Smooth muscle cell (in vitro differentiated cells): ENCODE measurements around the gene NTRK3. TPM values are rescaled to one million over a fixed set of nuclear protein-coding genes. Genes with fewer than 3 reads are reported as not detected.

Experiments used
- DNase-seq: peaks from one replicate; lab custom pipeline; 2025; ENCODE audit not compliant: unreplicated experiment; lab: John Stamatoyannopoulos, UW
- H2AFZ ChIP-seq: fragments of 200-600 bp; sonication (generic); 2 replicates; pipeline ENCODE4 v1.6.0; 2016; ENCODE audit warnings: antibody characterized with exemption, low read depth, mild to moderate bottlenecking
- H3F3A ChIP-seq: fragments of 200-600 bp; sonication (generic); 2 replicates; pipeline ENCODE4 v1.6.0; 2017; ENCODE audit warnings: antibody characterized with exemption, low read depth
- H3K27ac ChIP-seq: fragments of 200-600 bp; sonication (generic); 2 replicates; pipeline ENCODE4 v1.5.1; 2016; ENCODE audit warnings: low read depth, mild to moderate bottlenecking
- H3K27me3 ChIP-seq: fragments of 200-600 bp; sonication (generic); 2 replicates; pipeline ENCODE4 v1.6.1; 2016; ENCODE audit warnings: low read depth, mild to moderate bottlenecking
- H3K36me3 ChIP-seq: fragments of 200-600 bp; sonication (generic); 2 replicates; pipeline ENCODE4 v1.5.1; 2016; ENCODE audit warnings: low read depth
- H3K4me1 ChIP-seq: fragments of 200-600 bp; sonication (generic); 2 replicates; pipeline ENCODE4 v1.5.1; 2016; ENCODE audit warnings: low read depth
- H3K4me2 ChIP-seq: fragments of 200-600 bp; sonication (generic); 2 replicates; pipeline ENCODE4 v1.6.0; 2016; ENCODE audit warnings: mild to moderate bottlenecking
- H3K4me3 ChIP-seq: fragments of 200-600 bp; sonication (generic); 2 replicates; pipeline ENCODE4 v1.5.1; 2016; ENCODE audit warnings: mild to moderate bottlenecking
- H3K79me2 ChIP-seq: fragments of 200-600 bp; sonication (generic); 2 replicates; pipeline ENCODE4 v1.6.0; 2016; ENCODE audit warnings: low read depth, mild to moderate bottlenecking
- H3K9ac ChIP-seq: fragments of 200-600 bp; sonication (generic); 2 replicates; pipeline ENCODE4 v1.6.0; 2016; ENCODE audit warnings: low read depth
- H3K9me3 ChIP-seq: fragments of 200-600 bp; sonication (generic); replicated peaks from 2 replicates; pipeline ENCODE4 v1.5.1; 2016; ENCODE audit warnings: low read depth
- H4K20me1 ChIP-seq: fragments of 200-600 bp; sonication (generic); 2 replicates; pipeline ENCODE4 v1.6.0; 2016; ENCODE audit warnings: low read depth
- CTCF ChIP-seq: fragments of 200-600 bp; sonication (generic); IDR thresholded peaks from 2 replicates; pipeline ENCODE4 v1.5.1; 2017; ENCODE audit warnings: borderline replicate concordance, mild to moderate bottlenecking, antibody characterized with exemption; ENCODE audit not compliant: insufficient read depth, poor library complexity, severe bottlenecking
- WGBS: methylation state at CpG from one replicate; pipeline ENCODE4 v1.1.7; 2016; ENCODE audit warnings: low lambda C conversion rate; 5-methylcytosine and 5-hydroxymethylcytosine counted together
- polyA plus RNA-seq: library from polyadenylated mRNA; unstranded; fragments of >200 nt; fragmentation: Nextera tagmentation; extraction: Ambion mirVana; gene quantifications from 2 replicates; pipeline ENCODE4 v1.2.1, GENCODE V29; 2016
- total RNA-seq: library from RNA; depleted of rRNA; stranded (reverse); fragments of >200 nt; gene quantifications from 2 replicates; pipeline ENCODE4 v1.2.3, GENCODE V29; 2014

NTRK3 gene
- total and polyA plus RNA-seq, 2 experiments from 2014 or later = 3.3 to 3.5 TPM

GRCh38 chr15:88207565-88207964 is 49.0 kb downstream of the NTRK3 start:
- WGBS = 86% methylated on average over 2 of the region's 2 CpGs
- Histone ChIP-seq H3K36me3 (no peaks in the 10 kb centered on the region), H3K4me3 (no peak overlapping the region), H3K27ac (no peak overlapping the region), H3K4me1 (no peaks in the 10 kb centered on the region), H3F3A (no peaks in the 10 kb centered on the region), H3K79me2 (no peaks in the 10 kb centered on the region), H3K27me3 (peaks cover 6% of the 10 kb centered on the region), H4K20me1 (no peaks in the 10 kb centered on the region), H3K9me3 (no peaks in the 10 kb centered on the region), H2AFZ (no peak overlapping the region), H3K9ac (no peak overlapping the region), H3K4me2 (no peak overlapping the region)
- TF ChIP-seq CTCF = no peak
- DNase-seq = no peak

- no peak for TF ChIP-seq CTCF
- no peaks in the 10 kb centered on the region for H3K27me3 ChIP-seq
- WGBS = 92% methylated on average over 4 of the region's 4 CpGs
- no peaks in the 10 kb centered on the region for H3K36me3 ChIP-seq
- H3K4me2 ChIP-seq = no peak overlapping the region
- no peak overlapping the region for H3K27ac ChIP-seq
- no peaks in the 10 kb centered on the region for H3F3A ChIP-seq
- no peak overlapping the region for H3K9ac ChIP-seq
- no peaks in the 10 kb centered on the region for H4K20me1 ChIP-seq
- no peak overlapping the region for H3K4me3 ChIP-seq
- no peaks in the 10 kb centered on the region for H3K9me3 ChIP-seq
- H2AFZ ChIP-seq = no peak overlapping the region
- DNase-seq = no peak
- no peaks in the 10 kb centered on the region for H3K79me2 ChIP-seq
- H3K4me1 ChIP-seq = no peaks in the 10 kb centered on the region
Measured at GRCh38 chr15:88204584-88204983, 52.0 kb downstream of the NTRK3 start.

DNA sequence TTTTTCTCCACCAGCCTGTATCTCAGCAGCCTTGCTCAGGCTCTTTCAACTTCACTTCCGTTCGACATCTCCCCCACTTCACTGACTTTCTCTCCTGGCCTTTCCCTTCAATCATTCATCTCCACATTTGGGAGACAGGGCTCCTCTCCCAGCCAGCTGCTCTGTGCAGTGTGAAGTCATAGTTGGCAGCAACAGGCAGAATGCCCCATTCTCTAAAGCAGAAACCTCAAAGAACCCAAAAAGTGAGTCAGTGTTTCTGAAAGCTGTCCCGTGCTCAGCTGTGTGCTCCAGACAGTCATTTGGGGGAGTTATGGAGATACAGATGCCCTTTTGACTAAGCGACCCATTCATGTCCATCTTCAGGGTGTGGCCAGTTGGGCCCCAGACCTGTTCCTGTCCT is 54.3 kb downstream of the NTRK3 start:
- no peaks in the 10 kb centered on the region for H3K36me3 ChIP-seq
- no peak for DNase-seq
- no peak overlapping the region for H3K9ac ChIP-seq
- no peaks in the 10 kb centered on the region for H3K79me2 ChIP-seq
- no peaks in the 10 kb centered on the region for H3K4me1 ChIP-seq
- H3K9me3 ChIP-seq = no peaks in the 10 kb centered on the region
- no peak overlapping the region for H3K27ac ChIP-seq
- no peaks in the 10 kb centered on the region for H4K20me1 ChIP-seq
- H3K4me3 ChIP-seq = no peak overlapping the region
- H3F3A ChIP-seq = no peaks in the 10 kb centered on the region
- no peak overlapping the region for H2AFZ ChIP-seq
- H3K4me2 ChIP-seq = no peak overlapping the region
- no peak for TF ChIP-seq CTCF
- 85% methylated on average over 4 of the region's 4 CpGs for WGBS
- H3K27me3 ChIP-seq = peaks cover 6% of the 10 kb centered on the region

- Histone ChIP-seq H3K9ac (no peak overlapping the region), H3K27ac (no peak overlapping the region), H3F3A (no peaks in the 10 kb centered on the region), H4K20me1 (no peaks in the 10 kb centered on the region), H3K79me2 (no peaks in the 10 kb centered on the region), H3K4me2 (no peak overlapping the region), H3K36me3 (no peaks in the 10 kb centered on the region), H3K4me3 (no peak overlapping the region), H3K9me3 (no peaks in the 10 kb centered on the region), H3K27me3 (peaks cover 6% of the 10 kb centered on the region), H3K4me1 (no peaks in the 10 kb centered on the region), H2AFZ (no peak overlapping the region)
- DNase-seq = no peak
- TF ChIP-seq CTCF = no peak
- 88% methylated on average over 3 of the region's 3 CpGs for WGBS
Measured at GRCh38 chr15:88201207-88201606, 55.3 kb downstream of the NTRK3 start.
